Measurements from ENCODE around the gene ADAP1. TPM values are rescaled to one million over a fixed set of nuclear protein-coding genes. Genes with fewer than 3 reads are reported as not detected.

ADAP1 gene
- total RNA-seq, 2 donors from 2014 or later = 3.8 to 6.5 TPM

- Histone ChIP-seq H3K27me3 (ENCODE audit: control insufficient read depth, insufficient read depth, low read length, poor library complexity, severe bottlenecking) (no peaks in the 10 kb centered on the region), H3K9ac (ENCODE audit: extremely low read depth, low read length, poor library complexity, severe bottlenecking) (no peak overlapping the region), H3K9me3 (ENCODE audit: control insufficient read depth, low read length) (no peaks in the 10 kb centered on the region), H3K27ac (ENCODE audit: low read depth, low read length) (no peak overlapping the region), H3K4me1 (ENCODE audit: control insufficient read depth, insufficient read depth, low read length) (no peaks in the 10 kb centered on the region), H3K4me3 (ENCODE audit: low read length) (no peak overlapping the region), H3K36me3 (ENCODE audit: control insufficient read depth, insufficient read depth, low read length) (peaks cover 49% of the 10 kb centered on the region)
- H3K27ac Mint-ChIP-seq = peak overlapping the region; percentile 84
- peaks cover 8% of the 10 kb centered on the region for H3K4me1 Mint-ChIP-seq
- no peak for TF ChIP-seq CTCF (conservative IDR thresholded peaks at IDR 0.05)
- no peaks in the 10 kb centered on the region for H3K9me3 Mint-ChIP-seq
- 95 to 98% methylated on average over 5 to 6 of the region's 6 CpGs for WGBS, 2 experiments (ENCODE audit: insufficient coverage in 1 of 2, insufficient read length in 1 of 2)
- no peak overlapping the region for H3K4me3 Mint-ChIP-seq
- peaks cover 38% of the 10 kb centered on the region for H3K36me3 Mint-ChIP-seq (ENCODE audit: low read depth)
- H3K27me3 Mint-ChIP-seq (ENCODE audit: insufficient read depth) = no peaks in the 10 kb centered on the region
- DNase-seq = no peak
Measured at GRCh38 chr7:970744-971143, 16.3 kb upstream of the ADAP1 start.

- no peak for DNase-seq
- Mint-ChIP-seq H3K27ac (no peak overlapping the region), H3K36me3 (ENCODE audit: low read depth) (peaks cover 38% of the 10 kb centered on the region), H3K4me3 (no peak overlapping the region), H3K9me3 (no peaks in the 10 kb centered on the region), H3K27me3 (ENCODE audit: insufficient read depth) (no peaks in the 10 kb centered on the region), H3K4me1 (peaks cover 7% of the 10 kb centered on the region)
- WGBS, 2 experiments (ENCODE audit: insufficient coverage in 1 of 2, insufficient read length in 1 of 2) = 94 to 97% methylated on average over 9 to 11 of the region's 11 CpGs
- no peaks in the 10 kb centered on the region for H3K4me1 ChIP-seq (ENCODE audit: control insufficient read depth, insufficient read depth, low read length)
- no peaks in the 10 kb centered on the region for H3K9me3 ChIP-seq (ENCODE audit: control insufficient read depth, low read length)
- peaks cover 49% of the 10 kb centered on the region for H3K36me3 ChIP-seq (ENCODE audit: control insufficient read depth, insufficient read depth, low read length)
- H3K9ac ChIP-seq (ENCODE audit: extremely low read depth, low read length, poor library complexity, severe bottlenecking) = no peak overlapping the region
- no peaks in the 10 kb centered on the region for H3K27me3 ChIP-seq (ENCODE audit: control insufficient read depth, insufficient read depth, low read length, poor library complexity, severe bottlenecking)
- H3K27ac ChIP-seq (ENCODE audit: low read depth, low read length) = no peak overlapping the region
- H3K4me3 ChIP-seq (ENCODE audit: low read length) = no peak overlapping the region
- TF ChIP-seq CTCF (conservative IDR thresholded peaks at IDR 0.05) = no peak
Measured at GRCh38 chr7:969403-969802, 14.9 kb upstream of the ADAP1 start.

GRCh38 chr7:968205-969105 lies 14.0 kb upstream of the ADAP1 start:
- no peaks in the 10 kb centered on the region for H3K9me3 Mint-ChIP-seq
- peaks cover 38% of the 10 kb centered on the region for H3K36me3 Mint-ChIP-seq (ENCODE audit: low read depth)
- no peak for DNase-seq
- no peaks in the 10 kb centered on the region for H3K27me3 ChIP-seq (ENCODE audit: control insufficient read depth, insufficient read depth, low read length, poor library complexity, severe bottlenecking)
- TF ChIP-seq CTCF (conservative IDR thresholded peaks at IDR 0.05) = no peak
- no peak overlapping the region for H3K9ac ChIP-seq (ENCODE audit: extremely low read depth, low read length, poor library complexity, severe bottlenecking)
- H3K4me1 Mint-ChIP-seq = peaks cover 4% of the 10 kb centered on the region
- no peak overlapping the region for H3K27ac ChIP-seq (ENCODE audit: low read depth, low read length)
- H3K4me3 Mint-ChIP-seq = no peak overlapping the region
- no peaks in the 10 kb centered on the region for H3K4me1 ChIP-seq (ENCODE audit: control insufficient read depth, insufficient read depth, low read length)
- 95 to 100% methylated on average over 15 to 24 of the region's 24 CpGs for WGBS, 2 experiments (ENCODE audit: insufficient coverage in 1 of 2, insufficient read length in 1 of 2)
- H3K9me3 ChIP-seq (ENCODE audit: control insufficient read depth, low read length) = no peaks in the 10 kb centered on the region
- peaks cover 48% of the 10 kb centered on the region for H3K36me3 ChIP-seq (ENCODE audit: control insufficient read depth, insufficient read depth, low read length)
- H3K4me3 ChIP-seq (ENCODE audit: low read length) = no peak overlapping the region
- no peaks in the 10 kb centered on the region for H3K27me3 Mint-ChIP-seq (ENCODE audit: insufficient read depth)
- H3K27ac Mint-ChIP-seq = no peak overlapping the region
